ENCODE results near the gene AMIGO2.

The AMIGO2 gene

DNA sequence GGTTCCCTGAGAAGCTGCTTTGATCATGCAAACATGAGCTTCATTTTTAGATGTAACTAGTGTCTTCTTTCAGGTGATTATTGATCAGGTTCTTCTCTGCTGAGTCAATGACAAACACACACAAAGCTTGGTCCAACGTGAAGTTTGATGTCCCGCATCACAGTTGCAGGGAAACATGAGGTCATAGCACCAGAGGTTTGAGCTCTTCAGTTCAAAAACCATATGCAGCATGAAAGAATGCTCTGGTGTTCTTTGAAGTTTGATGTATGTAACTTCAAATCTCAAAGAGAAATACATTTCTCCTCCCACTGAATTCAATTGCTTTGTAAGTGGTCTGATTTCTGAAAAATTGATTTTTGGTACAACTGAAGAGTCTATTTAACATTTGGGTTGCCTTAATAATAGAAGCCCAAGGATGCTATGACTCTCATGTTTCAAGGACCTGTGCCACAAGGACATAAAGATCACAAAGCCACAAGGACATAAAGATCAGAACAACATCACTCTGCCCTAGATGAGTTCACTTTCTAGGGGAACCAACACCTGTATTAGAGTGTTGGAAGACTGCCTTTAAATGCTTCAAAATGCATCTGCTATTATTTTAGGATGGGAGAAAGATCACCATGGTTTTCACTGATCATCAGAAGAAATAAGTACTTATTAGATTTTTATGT lies 31.1 kb upstream of the AMIGO2 start:
- Histone ChIP-seq H4K12ac (ENCODE audit: low read depth, low read length) (no peak overlapping the region), H2BK5ac (ENCODE audit: low read depth, low read length, poor library complexity) (no peak overlapping the region), H3K4me3 (ENCODE audit: low read depth, low read length) (no peak overlapping the region), H4K91ac (ENCODE audit: low read depth, low read length) (no peak overlapping the region), H2BK120ac (ENCODE audit: insufficient read depth, low read length, poor library complexity) (no peak overlapping the region), H2AK5ac (ENCODE audit: low read length) (no peak overlapping the region), H3K9ac (ENCODE audit: low read length) (no peak overlapping the region), H3K18ac (ENCODE audit: low read length) (no peak overlapping the region), H3K14ac (ENCODE audit: low read length) (no peak overlapping the region), H3K27ac (ENCODE audit: low read depth, low read length) (no peak overlapping the region), H3K27me3 (ENCODE audit: insufficient read depth, low read length) (no peaks in the 10 kb centered on the region), H3K36me3 (ENCODE audit: control insufficient read depth in 1 of 2, insufficient read depth in 2 of 2, low read length in 2 of 2) (no peaks in the 10 kb centered on the region), H2AFZ (ENCODE audit: insufficient read depth, low read length, poor library complexity) (no peak overlapping the region), H3K79me1 (ENCODE audit: low read length) (no peaks in the 10 kb centered on the region), H3K4me2 (ENCODE audit: low read length) (no peak overlapping the region), H3K79me2 (ENCODE audit: control insufficient read depth, insufficient read depth, low read length, poor library complexity) (no peaks in the 10 kb centered on the region), H3K9me3 (ENCODE audit: insufficient read depth, low read depth, low read length) (no peaks in the 10 kb centered on the region), H3K23ac (ENCODE audit: low read length) (no peak overlapping the region), H2BK12ac (ENCODE audit: low read length) (no peak overlapping the region), H3K4ac (ENCODE audit: low read depth, low read length) (no peak overlapping the region), H3K4me1 (ENCODE audit: control insufficient read depth in 1 of 2, insufficient read depth in 2 of 2, low read length in 2 of 2) (no peaks in the 10 kb centered on the region), H4K8ac (ENCODE audit: low read depth, low read length) (no peak overlapping the region)
- DNase-seq = no peak
- WGBS (ENCODE audit: extremely low coverage, insufficient coverage, insufficient read length) = no CpG with 5 or more reads among the region's 2 CpGs

DNA sequence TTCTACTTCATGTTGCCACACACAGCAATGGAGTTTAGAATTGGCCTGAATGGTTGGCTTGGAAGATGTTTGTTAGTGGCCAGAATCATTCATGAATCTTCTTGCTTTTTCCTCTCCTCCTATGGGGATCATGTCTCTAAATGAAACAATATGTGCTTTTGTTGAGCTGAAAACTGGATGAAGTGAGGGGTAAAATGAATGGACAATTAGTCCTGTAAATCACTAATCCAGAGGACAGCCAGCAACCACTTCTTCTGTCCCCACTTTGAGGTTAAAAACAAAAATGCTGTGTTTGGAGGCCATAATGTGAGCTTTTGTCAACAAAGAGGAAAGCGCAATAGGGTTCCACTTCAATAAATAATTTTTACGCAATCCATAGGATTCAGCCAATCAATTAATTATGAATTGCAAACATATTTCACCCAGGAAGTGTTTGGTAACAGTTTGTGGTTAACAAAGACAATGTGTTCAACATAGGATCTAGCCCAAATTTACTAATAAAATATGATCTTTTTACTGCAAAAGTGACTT lies 30.3 kb upstream of the AMIGO2 start:
- no peak overlapping the region for H3K4ac ChIP-seq (ENCODE audit: low read depth, low read length)
- H2BK12ac ChIP-seq (ENCODE audit: low read length) = no peak overlapping the region
- whole genome bisulfite sequencing (ENCODE audit: extremely low coverage, insufficient coverage, insufficient read length) = no CpG with 5 or more reads among the region's 2 CpGs
- H3K9ac ChIP-seq (ENCODE audit: low read length) = no peak overlapping the region
- no peak overlapping the region for H4K91ac ChIP-seq (ENCODE audit: low read depth, low read length)
- H3K27ac ChIP-seq (ENCODE audit: low read depth, low read length) = no peak overlapping the region
- H2BK120ac ChIP-seq (ENCODE audit: insufficient read depth, low read length, poor library complexity) = no peak overlapping the region
- H3K4me3 ChIP-seq (ENCODE audit: low read depth, low read length) = no peak overlapping the region
- H3K4me1 ChIP-seq (ENCODE audit: control insufficient read depth in 1 of 2, insufficient read depth in 2 of 2, low read length in 2 of 2) = no peaks in the 10 kb centered on the region
- H4K8ac ChIP-seq (ENCODE audit: low read depth, low read length) = no peak overlapping the region
- H4K12ac ChIP-seq (ENCODE audit: low read depth, low read length) = no peak overlapping the region
- H3K79me1 ChIP-seq (ENCODE audit: low read length) = no peaks in the 10 kb centered on the region
- no peak for DNase-seq
- no peaks in the 10 kb centered on the region for H3K36me3 ChIP-seq (ENCODE audit: control insufficient read depth in 1 of 2, insufficient read depth in 2 of 2, low read length in 2 of 2)
- H3K79me2 ChIP-seq (ENCODE audit: control insufficient read depth, insufficient read depth, low read length, poor library complexity) = no peaks in the 10 kb centered on the region
- no peak overlapping the region for H2AFZ ChIP-seq (ENCODE audit: insufficient read depth, low read length, poor library complexity)
- no peak overlapping the region for H3K14ac ChIP-seq (ENCODE audit: low read length)
- no peak overlapping the region for H2BK5ac ChIP-seq (ENCODE audit: low read depth, low read length, poor library complexity)
- H3K27me3 ChIP-seq (ENCODE audit: insufficient read depth, low read length) = no peaks in the 10 kb centered on the region
- H2AK5ac ChIP-seq (ENCODE audit: low read length) = no peak overlapping the region
- no peak overlapping the region for H3K4me2 ChIP-seq (ENCODE audit: low read length)
- H3K9me3 ChIP-seq (ENCODE audit: insufficient read depth, low read depth, low read length) = no peaks in the 10 kb centered on the region
- H3K18ac ChIP-seq (ENCODE audit: low read length) = no peak overlapping the region
- no peak overlapping the region for H3K23ac ChIP-seq (ENCODE audit: low read length)

DNA sequence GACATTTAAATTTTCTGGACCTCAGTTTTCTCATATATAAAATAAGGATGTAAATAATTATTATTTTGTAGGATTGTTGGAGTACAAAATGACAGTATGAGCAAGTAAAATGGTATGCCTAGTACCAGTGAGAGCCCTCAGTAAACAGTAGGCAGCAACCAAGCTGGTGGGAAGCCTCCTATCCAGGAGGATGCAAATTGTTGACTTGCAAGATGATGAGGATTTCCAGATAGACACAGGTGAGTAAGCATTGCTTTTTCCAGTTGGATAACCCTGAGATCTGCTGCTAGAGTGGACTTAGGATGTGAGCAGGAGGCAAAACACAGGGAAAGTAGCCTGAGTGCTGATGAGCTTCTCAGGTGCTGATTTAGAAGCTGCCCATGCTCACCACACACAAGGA lies 28.2 kb upstream of the AMIGO2 start:
- Histone ChIP-seq H4K91ac (ENCODE audit: low read depth, low read length) (no peak overlapping the region), H3K4me3 (ENCODE audit: low read depth, low read length) (no peak overlapping the region), H2BK12ac (ENCODE audit: low read length) (no peak overlapping the region), H3K79me2 (ENCODE audit: control insufficient read depth, insufficient read depth, low read length, poor library complexity) (no peaks in the 10 kb centered on the region), H3K9me3 (ENCODE audit: insufficient read depth, low read depth, low read length) (no peaks in the 10 kb centered on the region), H3K79me1 (ENCODE audit: low read length) (no peaks in the 10 kb centered on the region), H3K9ac (ENCODE audit: low read length) (no peak overlapping the region), H2BK120ac (ENCODE audit: insufficient read depth, low read length, poor library complexity) (no peak overlapping the region), H3K4ac (ENCODE audit: low read depth, low read length) (no peak overlapping the region), H3K4me1 (ENCODE audit: control insufficient read depth in 1 of 2, insufficient read depth in 2 of 2, low read length in 2 of 2) (no peaks in the 10 kb centered on the region), H3K23ac (ENCODE audit: low read length) (no peak overlapping the region), H3K27ac (ENCODE audit: low read depth, low read length) (no peak overlapping the region), H3K4me2 (ENCODE audit: low read length) (no peak overlapping the region), H3K18ac (ENCODE audit: low read length) (no peak overlapping the region), H4K12ac (ENCODE audit: low read depth, low read length) (no peak overlapping the region), H2AK5ac (ENCODE audit: low read length) (no peak overlapping the region), H2AFZ (ENCODE audit: insufficient read depth, low read length, poor library complexity) (no peak overlapping the region), H3K27me3 (ENCODE audit: insufficient read depth, low read length) (no peaks in the 10 kb centered on the region), H3K36me3 (ENCODE audit: control insufficient read depth in 1 of 2, insufficient read depth in 2 of 2, low read length in 2 of 2) (no peaks in the 10 kb centered on the region), H3K14ac (ENCODE audit: low read length) (no peak overlapping the region), H2BK5ac (ENCODE audit: low read depth, low read length, poor library complexity) (no peak overlapping the region), H4K8ac (ENCODE audit: low read depth, low read length) (no peak overlapping the region)
- DNase-seq = no peak

DNA sequence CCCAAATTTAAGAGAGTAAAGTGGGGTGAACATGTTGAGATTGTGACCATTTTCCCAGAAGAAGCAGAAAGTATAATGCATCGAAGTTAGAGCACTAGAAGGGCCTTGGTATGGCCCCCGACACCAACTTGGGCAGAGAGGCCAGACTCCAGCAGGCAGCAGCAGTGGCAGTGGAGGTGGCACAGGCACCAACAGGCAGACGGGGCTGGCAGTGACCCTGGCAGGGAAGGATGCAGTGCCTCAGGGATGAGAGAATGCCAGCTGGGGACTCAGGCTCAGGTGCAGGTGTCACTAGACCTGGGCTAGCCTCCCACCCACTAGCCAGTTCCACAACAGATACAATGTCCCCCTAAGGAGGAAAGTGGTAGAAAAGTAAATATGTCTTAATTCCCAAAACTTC lies 27.7 kb upstream of the AMIGO2 start:
- no peaks in the 10 kb centered on the region for H3K9me3 ChIP-seq (ENCODE audit: insufficient read depth, low read depth, low read length)
- H2BK120ac ChIP-seq (ENCODE audit: insufficient read depth, low read length, poor library complexity) = no peak overlapping the region
- WGBS (ENCODE audit: extremely low coverage, insufficient coverage, insufficient read length) = no CpG with 5 or more reads among the region's 3 CpGs
- no peaks in the 10 kb centered on the region for H3K4me1 ChIP-seq (ENCODE audit: control insufficient read depth in 1 of 2, insufficient read depth in 2 of 2, low read length in 2 of 2)
- no peak overlapping the region for H3K27ac ChIP-seq (ENCODE audit: low read depth, low read length)
- no peak overlapping the region for H2BK5ac ChIP-seq (ENCODE audit: low read depth, low read length, poor library complexity)
- H3K14ac ChIP-seq (ENCODE audit: low read length) = no peak overlapping the region
- H3K36me3 ChIP-seq (ENCODE audit: control insufficient read depth in 1 of 2, insufficient read depth in 2 of 2, low read length in 2 of 2) = no peaks in the 10 kb centered on the region
- H4K12ac ChIP-seq (ENCODE audit: low read depth, low read length) = no peak overlapping the region
- H3K9ac ChIP-seq (ENCODE audit: low read length) = no peak overlapping the region
- H2AK5ac ChIP-seq (ENCODE audit: low read length) = no peak overlapping the region
- no peak overlapping the region for H3K18ac ChIP-seq (ENCODE audit: low read length)
- no peak overlapping the region for H3K23ac ChIP-seq (ENCODE audit: low read length)
- no peak overlapping the region for H3K4me3 ChIP-seq (ENCODE audit: low read depth, low read length)
- H4K91ac ChIP-seq (ENCODE audit: low read depth, low read length) = no peak overlapping the region
- DNase-seq = no peak
- H2AFZ ChIP-seq (ENCODE audit: insufficient read depth, low read length, poor library complexity) = no peak overlapping the region
- no peak overlapping the region for H2BK12ac ChIP-seq (ENCODE audit: low read length)
- H3K79me2 ChIP-seq (ENCODE audit: control insufficient read depth, insufficient read depth, low read length, poor library complexity) = no peaks in the 10 kb centered on the region
- H3K79me1 ChIP-seq (ENCODE audit: low read length) = no peaks in the 10 kb centered on the region
- no peak overlapping the region for H3K4ac ChIP-seq (ENCODE audit: low read depth, low read length)
- H3K27me3 ChIP-seq (ENCODE audit: insufficient read depth, low read length) = no peaks in the 10 kb centered on the region
- no peak overlapping the region for H3K4me2 ChIP-seq (ENCODE audit: low read length)
- H4K8ac ChIP-seq (ENCODE audit: low read depth, low read length) = no peak overlapping the region

Measured in trophoblast cell (in vitro differentiated cells and primary cell).